ENCODE data around the gene SDC1. TPM values are rescaled to one million over a fixed set of nuclear protein-coding genes. Genes with fewer than 3 reads are reported as not detected.

The SDC1 gene
- total and polyA plus RNA-seq, 2 of the 8 experiments (the other 6 are each of a cell fraction or from before 2014, with no cell fraction given), result 45.3 to 73.3 TPM

DNA sequence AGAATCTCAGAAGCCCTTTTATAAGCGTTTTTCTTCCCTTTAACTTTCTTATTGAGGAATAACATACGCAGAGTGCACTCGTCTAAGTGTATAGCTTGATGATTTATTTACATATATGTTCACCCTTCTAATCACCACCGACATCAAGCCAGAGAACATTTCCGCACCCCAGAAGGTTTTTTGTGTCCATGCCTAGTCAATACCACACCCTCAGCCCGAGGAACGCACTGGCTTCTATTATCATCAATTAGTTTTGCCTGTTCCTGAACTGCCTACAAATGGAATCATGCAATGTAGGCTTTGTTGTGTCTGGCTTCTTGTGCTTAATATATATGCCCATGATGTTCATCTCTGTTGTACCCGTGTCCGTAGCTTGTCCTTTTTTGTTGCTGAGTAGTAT lies 27.7 kb downstream of the SDC1 start:
- Histone ChIP-seq H3K4me3 (ENCODE audit: extremely low read depth in 1 of 4, insufficient read depth in 2 of 4, low read depth in 3 of 4, low read length in 4 of 4) (no peak overlapping the region), H3K36me3 (ENCODE audit: control insufficient read depth in 2 of 4, insufficient read depth in 4 of 4, low read length in 3 of 4) (peaks cover 2 to 16% (median 7%) of the 10 kb centered on the region in 4 experiments; a peak in 5 of 8 replicates), H4K5ac (ENCODE audit: insufficient read length, low read depth, low read length) (no peak overlapping the region), H2BK5ac (ENCODE audit: low read depth, low read length) (no peak overlapping the region), H4K20me1 (replicated peaks in 1 of 2; ENCODE audit: control insufficient read depth in 1 of 2, insufficient read depth in 2 of 2, low read length in 2 of 2) (peaks cover 0 to 4% of the 10 kb centered on the region in 2 experiments), H3K14ac (ENCODE audit: insufficient read length) (no peak overlapping the region), H3K18ac (ENCODE audit: extremely low read depth, low read length) (no peak overlapping the region), H3K4ac (replicated peaks; ENCODE audit: insufficient read length, low read depth, low read length) (no peak overlapping the region), H2AK5ac (ENCODE audit: low read depth, low read length) (no peak overlapping the region), H3K79me1 (ENCODE audit: low read depth, low read length) (no peaks in the 10 kb centered on the region), H4K8ac (ENCODE audit: extremely low read depth, insufficient read depth, low read length) (no peak overlapping the region), H2BK20ac (ENCODE audit: low read length) (no peak overlapping the region), H3K79me2 (ENCODE audit: control insufficient read depth in 1 of 2, insufficient read depth in 2 of 2, low read length in 2 of 2) (no peaks in the 10 kb centered on the region), H3K4me1 (replicated peaks in 1 of 4; ENCODE audit: control insufficient read depth in 3 of 4, insufficient read depth in 4 of 4, low read length in 3 of 4) (peaks cover 0 to 5% (median 0%) of the 10 kb centered on the region in 4 experiments; a peak in 1 of 7 replicates), H3K56ac (replicated peaks; ENCODE audit: insufficient read length, low read depth, low read length) (no peak overlapping the region), H3K27me3 (replicated peaks in 1 of 4; ENCODE audit: control insufficient read depth in 3 of 4, extremely low read depth in 1 of 4, insufficient read depth in 3 of 4, low read length in 3 of 4) (no peaks in the 10 kb centered on the region), H2AFZ (ENCODE audit: low read length) (no peak overlapping the region), H3K9me3 (ENCODE audit: insufficient read depth in 2 of 2, low read depth in 1 of 2, low read length in 1 of 2) (no peaks in the 10 kb centered on the region), H2BK12ac (ENCODE audit: low read depth, low read length) (no peak overlapping the region), H2BK120ac (replicated peaks; ENCODE audit: low read depth, low read length) (no peak overlapping the region), H4K91ac (replicated peaks; ENCODE audit: insufficient read length, low read length) (no peak overlapping the region), H3K9ac (replicated peaks in 1 of 4; ENCODE audit: extremely low read depth in 1 of 4, low read depth in 3 of 4, low read length in 3 of 4) (no peak overlapping the region), H3K27ac (ENCODE audit: low read depth, low read length) (no peak overlapping the region), H3K4me2 (ENCODE audit: insufficient read depth in 1 of 2, low read depth in 2 of 2, low read length in 2 of 2) (no peak overlapping the region), H3K23me2 (ENCODE audit: low read depth, low read length) (no peaks in the 10 kb centered on the region), H3K23ac (ENCODE audit: insufficient read length) (no peak overlapping the region), H2BK15ac (ENCODE audit: low read length) (no peak overlapping the region)
- DNase-seq (ENCODE audit: low read depth in 1 of 2, low spot score in 2 of 2) (no peak), FAIRE-seq (no peak)
- CTCF ChIA-PET (ENCODE audit: partially characterized antibody), result interaction anchor here (0.6 to 2.8 kb wide), 13 partner anchors 8 to 421 kb away, joined by 3 to 14 read pairs (median 3); no protein-coding TSS in a partner anchor
- WGBS, 2 experiments (ENCODE audit: extremely low coverage in 1 of 2, insufficient coverage in 1 of 2, insufficient read length in 1 of 2, insufficient replicate concordance in 2 of 2, low coverage in 1 of 2, low lambda C conversion rate in 2 of 2, missing lambda C conversion rate in 1 of 2), result 92% methylated on average over 9 of the region's 9 CpGs; no CpG with 5 or more reads in 1 of the 2 experiments
- POLR2A ChIA-PET (ENCODE audit: partially characterized antibody), result interaction anchor here (1.2 to 1.8 kb wide), 5 partner anchors 8 to 26 kb away, joined by 3 to 4 read pairs (median 3); no protein-coding TSS in a partner anchor
- TF ChIP-seq, protein P1, sequence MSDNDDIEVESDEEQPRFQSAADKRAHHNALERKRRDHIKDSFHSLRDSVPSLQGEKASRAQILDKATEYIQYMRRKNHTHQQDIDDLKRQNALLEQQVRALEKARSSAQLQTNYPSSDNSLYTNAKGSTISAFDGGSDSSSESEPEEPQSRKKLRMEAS (IDR thresholded peaks at IDR 0.05), result no peak
- no peak for TF ChIP-seq SAP30 (IDR thresholded peaks at IDR 0.05; ENCODE audit: insufficient read depth, insufficient replicate concordance, low read length)
- no peak for TF ChIP-seq BACH1 (IDR thresholded peaks at IDR 0.05; ENCODE audit: low read length)
- TF ChIP-seq KDM4A (IDR thresholded peaks at IDR 0.05; ENCODE audit: low read depth, low read length, severe bottlenecking), result no peak
- no peak for TF ChIP-seq GTF2F1 (IDR thresholded peaks at IDR 0.05; ENCODE audit: borderline replicate concordance, low read depth, low read length)
- TF ChIP-seq HDAC2 (IDR thresholded peaks at IDR 0.05; ENCODE audit: borderline replicate concordance in 1 of 2, low read depth in 2 of 2, low read length in 2 of 2), result no peak
- TF ChIP-seq RBBP5 (IDR thresholded peaks at IDR 0.05; ENCODE audit: borderline replicate concordance, low read depth, low read length), result no peak
- no peak for TF ChIP-seq SP1 (IDR thresholded peaks at IDR 0.05; ENCODE audit: low read depth, low read length)
- no peak for TF ChIP-seq RXRA (IDR thresholded peaks at IDR 0.05; ENCODE audit: insufficient read depth, low read depth, low read length)
- TF ChIP-seq PHF8 (conservative IDR thresholded peaks at IDR 0.05; ENCODE audit: low read depth, low read length), result no peak
- TF ChIP-seq JUN (IDR thresholded peaks at IDR 0.05; ENCODE audit: low read depth, low read length), result no peak
- TF ChIP-seq TAF7 (optimal IDR thresholded peaks at IDR 0.05; ENCODE audit: borderline replicate concordance, low read depth, low read length), result no peak
